A673 (cell line): Measurements from ENCODE around the gene NAV2. TPM values are rescaled to one million over a fixed set of nuclear protein-coding genes. Genes with fewer than 3 reads are reported as not detected.

Experiments
- BruUV-seq: library from RNA; stranded (reverse); fragments of 400-500 nt; replicated peaks from 2 replicates; lab custom pipeline; 2021; lab: Mats Ljungman, UMichigan
- CTCF ChIA-PET: fragments of 300-600 bp; sonication (Branson Sonifier 250); formaldehyde crosslinking; loops from one replicate; lab custom pipeline; 2022; ENCODE audit warnings: antibody characterized with exemption; lab: Charles Lee
- POLR2A ChIA-PET: fragments of 300-600 bp; sonication (Branson Sonifier 250); formaldehyde crosslinking; loops from one replicate; lab custom pipeline; 2022; ENCODE audit warnings: antibody characterized with exemption; ENCODE audit not compliant: low non-redundant PET; lab: Charles Lee
- DNase-seq: peaks from one replicate; pipeline ENCODE4 v3.0.0-alpha.2; 2015; ENCODE audit warnings: low spot score
- H3K27ac ChIP-seq: fragments of 200-600 bp; sonication (generic); 2 replicates; pipeline ENCODE4 v1.5.1; 2016; ENCODE audit warnings: mixed run types, low read depth, mild to moderate bottlenecking, mixed read lengths, antibody characterized with exemption, low read length; ENCODE audit not compliant: poor library complexity, severe bottlenecking
- H3K27me3 ChIP-seq: fragments of 200-600 bp; sonication (generic); replicated peaks from 2 replicates; pipeline ENCODE4 v1.6.1; 2017; ENCODE audit warnings: mixed run types, low read depth, mild to moderate bottlenecking, mixed read lengths, antibody characterized with exemption, low read length; ENCODE audit not compliant: insufficient read depth, poor library complexity
- H3K36me3 ChIP-seq: fragments of 200-600 bp; sonication (generic); 2 replicates; pipeline ENCODE4 v1.6.1; 2016; ENCODE audit warnings: mixed run types, mild to moderate bottlenecking, mixed read lengths, antibody characterized with exemption, low read length; ENCODE audit not compliant: insufficient read depth, poor library complexity, severe bottlenecking
- H3K4me1 ChIP-seq: fragments of 200-600 bp; sonication (generic); 2 replicates; pipeline ENCODE4 v1.6.1; 2017; ENCODE audit warnings: mixed run types, mild to moderate bottlenecking, mixed read lengths, antibody characterized with exemption, low read length; ENCODE audit not compliant: insufficient read depth, poor library complexity, severe bottlenecking
- H3K4me3 ChIP-seq: fragments of 200-600 bp; sonication (generic); 2 replicates; pipeline ENCODE4 v1.5.1; 2016; ENCODE audit warnings: low read depth, mixed run types, mild to moderate bottlenecking, mixed read lengths, low read length; ENCODE audit not compliant: poor library complexity, severe bottlenecking
- H3K9me3 ChIP-seq: fragments of 200-600 bp; sonication (generic); 2 replicates; pipeline ENCODE4 v1.6.1; 2016; ENCODE audit warnings: mixed run types, low read depth, mild to moderate bottlenecking, mixed read lengths, antibody characterized with exemption, low read length; ENCODE audit not compliant: poor library complexity, severe bottlenecking
- EZH2 ChIP-seq: fragments of 200-600 bp; sonication (generic); IDR thresholded peaks from 2 replicates; pipeline ENCODE4 v1.6.1; 2017; ENCODE audit warnings: borderline replicate concordance, low read depth, mild to moderate bottlenecking, mixed read lengths, antibody characterized with exemption, low read length; ENCODE audit not compliant: poor library complexity, severe bottlenecking
- intact Hi-C: fragments of 100-400 bp; cut with micrococcal nuclease; formaldehyde crosslinking; loops from one replicate; pipeline ENCODE4 v1.10.0; 2022; ENCODE audit not compliant: unreplicated experiment
- total RNA-seq: library from RNA; stranded (reverse); gene quantifications from 2 replicates; pipeline ENCODE4 v1.2.3, GENCODE V29; 2021
- TF ChIP-seq, protein P1 (sequence below): fragments of 300-800, 200-600 bp; sonication (generic); conservative IDR thresholded peaks from 2 replicates; pipeline ENCODE4 v1.5.1; 2017; ENCODE audit warnings: low read depth, mild to moderate bottlenecking, antibody characterized with exemption, low read length, moderate library complexity, mixed read lengths

Gene NAV2
- total RNA-seq, 1 experiment from 2014 or later, result not detected

DNA sequence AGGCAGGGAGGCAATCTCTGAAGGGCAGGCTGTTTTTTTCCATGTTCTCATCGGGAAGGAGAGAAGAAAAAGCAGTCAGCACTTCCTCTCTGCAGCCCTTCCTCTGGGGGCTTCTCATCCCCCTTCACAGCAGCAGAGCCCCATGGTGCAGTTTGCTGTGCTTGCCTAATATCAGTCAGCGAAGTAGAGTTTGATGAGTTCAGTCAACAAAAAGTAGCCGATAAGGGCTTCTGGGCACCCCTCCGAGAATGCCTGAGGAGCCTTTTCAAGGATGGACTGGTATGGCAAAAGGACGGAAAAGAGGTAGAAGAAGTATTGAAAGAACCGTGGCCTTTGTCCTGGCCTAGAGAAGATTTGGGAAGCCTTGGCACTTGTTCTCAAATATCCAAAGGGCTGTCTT is 55.6 kb downstream of the NAV2 start:
- intact Hi-C loops, result no loop called here
- Histone ChIP-seq H3K4me1 (no peaks in the 10 kb centered on the region), H3K27ac (no peak overlapping the region), H3K36me3 (no peaks in the 10 kb centered on the region), H3K27me3 (no peaks in the 10 kb centered on the region), H3K9me3 (no peaks in the 10 kb centered on the region), H3K4me3 (no peak overlapping the region)
- BruUV-seq, result no TSS peak
- no peak for TF ChIP-seq EZH2
- TF ChIP-seq, protein P1, sequence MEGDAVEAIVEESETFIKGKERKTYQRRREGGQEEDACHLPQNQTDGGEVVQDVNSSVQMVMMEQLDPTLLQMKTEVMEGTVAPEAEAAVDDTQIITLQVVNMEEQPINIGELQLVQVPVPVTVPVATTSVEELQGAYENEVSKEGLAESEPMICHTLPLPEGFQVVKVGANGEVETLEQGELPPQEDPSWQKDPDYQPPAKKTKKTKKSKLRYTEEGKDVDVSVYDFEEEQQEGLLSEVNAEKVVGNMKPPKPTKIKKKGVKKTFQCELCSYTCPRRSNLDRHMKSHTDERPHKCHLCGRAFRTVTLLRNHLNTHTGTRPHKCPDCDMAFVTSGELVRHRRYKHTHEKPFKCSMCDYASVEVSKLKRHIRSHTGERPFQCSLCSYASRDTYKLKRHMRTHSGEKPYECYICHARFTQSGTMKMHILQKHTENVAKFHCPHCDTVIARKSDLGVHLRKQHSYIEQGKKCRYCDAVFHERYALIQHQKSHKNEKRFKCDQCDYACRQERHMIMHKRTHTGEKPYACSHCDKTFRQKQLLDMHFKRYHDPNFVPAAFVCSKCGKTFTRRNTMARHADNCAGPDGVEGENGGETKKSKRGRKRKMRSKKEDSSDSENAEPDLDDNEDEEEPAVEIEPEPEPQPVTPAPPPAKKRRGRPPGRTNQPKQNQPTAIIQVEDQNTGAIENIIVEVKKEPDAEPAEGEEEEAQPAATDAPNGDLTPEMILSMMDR, result no peak
- ChIA-PET CTCF (no interaction called here), POLR2A (no interaction called here)
- DNase-seq, result no peak

DNA sequence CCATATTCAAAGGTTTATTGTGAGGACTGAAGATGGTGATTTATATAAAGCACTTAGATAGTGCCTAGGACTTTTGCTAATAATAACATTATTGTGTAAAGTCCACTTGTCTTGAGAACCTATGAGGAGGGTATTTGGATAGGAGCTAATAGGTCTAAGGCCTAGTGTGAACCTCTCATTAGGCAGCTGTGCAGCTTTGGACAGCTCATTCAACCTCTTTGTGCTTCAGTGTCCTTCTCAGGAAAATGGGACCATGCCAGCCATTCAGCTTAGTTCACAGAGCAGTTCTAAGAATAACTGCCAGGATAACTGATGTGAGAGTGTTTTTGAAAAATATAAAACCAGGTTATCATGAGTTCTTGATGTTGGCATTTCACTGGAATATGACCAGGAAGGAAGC is 56.2 kb downstream of the NAV2 start:
- H3K27me3 ChIP-seq, result no peaks in the 10 kb centered on the region
- ChIA-PET CTCF (no interaction called here), POLR2A (no interaction called here)
- H3K36me3 ChIP-seq, result no peaks in the 10 kb centered on the region
- no peaks in the 10 kb centered on the region for H3K4me1 ChIP-seq
- H3K27ac ChIP-seq, result no peak overlapping the region
- BruUV-seq, result no TSS peak
- no peak for TF ChIP-seq EZH2
- TF ChIP-seq, protein P1, result no peak
- intact Hi-C loops, result no loop called here
- H3K4me3 ChIP-seq, result no peak overlapping the region
- no peaks in the 10 kb centered on the region for H3K9me3 ChIP-seq
- DNase-seq, result no peak

DNA sequence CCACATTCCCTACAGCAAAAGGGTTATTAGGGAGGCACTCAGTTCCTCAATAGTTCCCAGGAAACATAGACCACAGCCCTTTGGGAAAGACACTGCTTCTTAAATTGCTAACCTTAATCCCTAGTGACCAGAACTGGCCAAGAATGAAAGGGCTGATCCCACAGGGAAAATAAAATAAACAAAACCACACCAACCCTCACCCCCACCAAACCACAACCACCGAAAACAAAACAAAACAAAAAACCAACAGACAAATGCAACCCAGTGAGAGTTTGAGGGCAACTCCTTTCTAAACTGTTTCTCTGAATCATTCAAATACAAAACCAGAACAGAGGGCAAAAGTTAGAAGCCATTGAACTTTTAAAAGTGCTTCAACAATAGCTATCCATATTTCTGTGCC is 57.2 kb downstream of the NAV2 start:
- no peak overlapping the region for H3K27ac ChIP-seq
- no peak for DNase-seq
- H3K9me3 ChIP-seq, result no peaks in the 10 kb centered on the region
- H3K4me3 ChIP-seq, result no peak overlapping the region
- intact Hi-C loops, result no loop called here
- no peaks in the 10 kb centered on the region for H3K27me3 ChIP-seq
- CTCF ChIA-PET, result no interaction called here
- H3K4me1 ChIP-seq, result no peaks in the 10 kb centered on the region
- POLR2A ChIA-PET, result no interaction called here
- TF ChIP-seq, protein P1, result no peak
- TF ChIP-seq EZH2, result no peak
- no TSS peak for BruUV-seq
- no peaks in the 10 kb centered on the region for H3K36me3 ChIP-seq
